Keratinocyte (primary cell): ENCODE results near the gene TMCC1. TPM values are rescaled to one million over a fixed set of nuclear protein-coding genes. Genes with fewer than 3 reads are reported as not detected.

Experiments
- DNase-seq: peaks from one replicate; pipeline ENCODE4 v3.0.0-alpha.2; 2011; ENCODE audit warnings: low read depth, missing footprints, low spot score
- FAIRE-seq: peaks from 2 replicates; lab custom pipeline; 2011; peaks lifted over from hg19 to GRCh38; lab: Jason Lieb, UNC
- H2AFZ ChIP-seq: 2 replicates; pipeline ENCODE4 v1.6.0; 2012; ENCODE audit warnings: low read length, control low read depth, inconsistent platforms; ENCODE audit not compliant: control insufficient read depth
- H3K27ac ChIP-seq: 2 replicates; pipeline ENCODE4 v1.5.1; 2011; ENCODE audit warnings: low read length; ENCODE audit not compliant: control insufficient read depth, insufficient read depth
- H3K27me3 ChIP-seq: 3 replicates; pipeline ENCODE4 v1.6.0; 2011; ENCODE audit warnings: low read length; ENCODE audit not compliant: control insufficient read depth, insufficient read depth; ENCODE audit errors: extremely low read depth
- H3K36me3 ChIP-seq, 2 experiments: 2 replicates in 1 of 2; 3 replicates in 1 of 2; pipeline ENCODE4 v1.5.1; 2011; ENCODE audit warnings: low read length in 2 of 2, mild to moderate bottlenecking in 1 of 2; ENCODE audit not compliant: control insufficient read depth in 2 of 2, insufficient read depth in 2 of 2; ENCODE audit errors: extremely low read depth in 1 of 2
- H3K4me1 ChIP-seq: 3 replicates; pipeline ENCODE4 v1.5.1; 2011; ENCODE audit warnings: low read length; ENCODE audit not compliant: control insufficient read depth, insufficient read depth; ENCODE audit errors: extremely low read depth
- H3K4me2 ChIP-seq: 3 replicates; pipeline ENCODE4 v1.6.0; 2011; ENCODE audit warnings: low read depth, low read length; ENCODE audit not compliant: control insufficient read depth, insufficient read depth; ENCODE audit errors: extremely low read depth
- H3K4me3 ChIP-seq, 3 experiments: fragments of 200-600 bp in 1 of 3; sonication (generic) in 1 of 3; 2 replicates in 2 of 3; 3 replicates in 1 of 3; pipeline ENCODE4 v1.5.1; 2011 to 2016; ENCODE audit warnings: low read length in 3 of 3, mild to moderate bottlenecking in 3 of 3, control low read depth in 2 of 3, inconsistent platforms in 1 of 3, low read depth in 1 of 3, mixed read lengths in 1 of 3, mixed run types in 1 of 3, moderate library complexity in 1 of 3; ENCODE audit not compliant: control insufficient read depth in 2 of 3, insufficient read depth in 2 of 3; ENCODE audit errors: extremely low read depth in 1 of 3
- H3K79me2 ChIP-seq: 2 replicates; pipeline ENCODE4 v1.6.0; 2012; ENCODE audit warnings: low read length; ENCODE audit not compliant: control insufficient read depth, insufficient read depth
- H3K9ac ChIP-seq: 3 replicates; pipeline ENCODE4 v1.6.0; 2011; ENCODE audit warnings: low read length; ENCODE audit not compliant: control insufficient read depth, insufficient read depth; ENCODE audit errors: extremely low read depth
- H3K9me1 ChIP-seq: 3 replicates; pipeline ENCODE4 v1.6.0; 2011; ENCODE audit warnings: low read length; ENCODE audit not compliant: control insufficient read depth, insufficient read depth; ENCODE audit errors: extremely low read depth
- H3K9me3 ChIP-seq: 2 replicates; pipeline ENCODE4 v1.5.1; 2012; ENCODE audit warnings: low read depth, low read length; ENCODE audit not compliant: control insufficient read depth
- H4K20me1 ChIP-seq: 3 replicates; pipeline ENCODE4 v1.6.0; 2011; ENCODE audit warnings: low read length; ENCODE audit not compliant: control insufficient read depth, insufficient read depth; ENCODE audit errors: extremely low read depth
- EZH2 ChIP-seq: IDR thresholded peaks from one replicate; pipeline ENCODE4 v1.6.1; 2012; ENCODE audit warnings: inconsistent platforms, mild to moderate bottlenecking, low read length, moderate library complexity
- dilution Hi-C: fragments of 300-500 bp; cut with MboI; formaldehyde crosslinking; loops from one replicate; pipeline ENCODE4 v1.7.0; 2020; ENCODE audit warnings: low sequenced_read_pairs; ENCODE audit not compliant: extremely low pct_ligation_motif_present
- polyA plus RNA-seq, 5 experiments: library from polyadenylated mRNA; depleted of rRNA in 3 of 5; stranded (reverse) in 3 of 5; stranded (forward) in 1 of 5; unstranded in 1 of 5; fragments of >200 nt; gene quantifications; 1 replicate in 1 of 5; 2 replicates in 3 of 5; 3 replicates in 1 of 5; pipeline versions ENCODE4 v1.2.1 to v1.2.3, GENCODE V29; 2011 to 2012; ENCODE audit warnings: missing spikeins in 2 of 5, low read depth in 1 of 5, low replicate concordance in 1 of 5
- TF ChIP-seq, protein P1 (sequence below), 3 experiments: IDR thresholded peaks in 1 of 3; conservative IDR thresholded peaks in 1 of 3; optimal IDR thresholded peaks in 1 of 3; 2 replicates in 2 of 3; 3 replicates in 1 of 3; pipeline versions ENCODE3 to v1.5.1; 2011; ENCODE audit warnings: low read length in 3 of 3, mild to moderate bottlenecking in 3 of 3, moderate library complexity in 2 of 3, control low read depth in 1 of 3, inconsistent platforms in 1 of 3; ENCODE audit not compliant: insufficient read depth in 2 of 3; ENCODE audit errors: extremely low read depth in 1 of 3

Gene TMCC1
- polyA plus RNA-seq, 1 donor (not counting 4 experiments of a cell fraction or from before 2014, with no cell fraction given), result 27.7 TPM

DNA sequence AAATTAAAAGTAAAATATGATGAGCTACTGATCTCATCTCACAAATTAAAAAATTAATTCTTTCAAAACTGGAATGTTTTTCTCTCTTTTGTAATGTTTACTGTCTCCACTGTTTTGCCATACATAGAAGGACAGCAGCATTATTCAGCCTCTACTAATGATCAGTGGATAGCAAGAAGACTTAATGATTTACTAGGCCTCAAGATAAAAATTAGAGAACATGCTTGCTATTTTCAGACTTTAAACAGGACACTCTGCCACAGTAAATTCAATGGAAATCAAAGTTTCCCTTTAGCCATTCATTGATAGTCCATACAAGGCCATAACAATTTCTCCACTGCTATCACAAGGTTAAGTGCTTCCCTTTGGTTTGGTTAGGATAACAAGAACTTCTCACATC lies 129.4 kb downstream of the TMCC1 start:
- no peak overlapping the region for H3K9ac ChIP-seq
- no peak for TF ChIP-seq EZH2
- TF ChIP-seq, protein P1, sequence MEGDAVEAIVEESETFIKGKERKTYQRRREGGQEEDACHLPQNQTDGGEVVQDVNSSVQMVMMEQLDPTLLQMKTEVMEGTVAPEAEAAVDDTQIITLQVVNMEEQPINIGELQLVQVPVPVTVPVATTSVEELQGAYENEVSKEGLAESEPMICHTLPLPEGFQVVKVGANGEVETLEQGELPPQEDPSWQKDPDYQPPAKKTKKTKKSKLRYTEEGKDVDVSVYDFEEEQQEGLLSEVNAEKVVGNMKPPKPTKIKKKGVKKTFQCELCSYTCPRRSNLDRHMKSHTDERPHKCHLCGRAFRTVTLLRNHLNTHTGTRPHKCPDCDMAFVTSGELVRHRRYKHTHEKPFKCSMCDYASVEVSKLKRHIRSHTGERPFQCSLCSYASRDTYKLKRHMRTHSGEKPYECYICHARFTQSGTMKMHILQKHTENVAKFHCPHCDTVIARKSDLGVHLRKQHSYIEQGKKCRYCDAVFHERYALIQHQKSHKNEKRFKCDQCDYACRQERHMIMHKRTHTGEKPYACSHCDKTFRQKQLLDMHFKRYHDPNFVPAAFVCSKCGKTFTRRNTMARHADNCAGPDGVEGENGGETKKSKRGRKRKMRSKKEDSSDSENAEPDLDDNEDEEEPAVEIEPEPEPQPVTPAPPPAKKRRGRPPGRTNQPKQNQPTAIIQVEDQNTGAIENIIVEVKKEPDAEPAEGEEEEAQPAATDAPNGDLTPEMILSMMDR (optimal IDR thresholded peaks at IDR 0.05 in 1 of 3, IDR thresholded peaks at IDR 0.05 in 1 of 3, conservative IDR thresholded peaks at IDR 0.05 in 1 of 3; ENCODE audit: extremely low read depth in 1 of 3, insufficient read depth in 2 of 3, low read length in 3 of 3), result no peak
- peaks cover 77% of the 10 kb centered on the region for H3K79me2 ChIP-seq
- no peaks in the 10 kb centered on the region for H3K9me3 ChIP-seq
- H4K20me1 ChIP-seq, result peaks cover 4% of the 10 kb centered on the region
- no peak overlapping the region for H3K4me2 ChIP-seq
- no peaks in the 10 kb centered on the region for H3K4me1 ChIP-seq
- H3K27me3 ChIP-seq, result no peaks in the 10 kb centered on the region
- dilution Hi-C loops, result no loop called here
- DNase-seq (no peak), FAIRE-seq (no peak)
- no peak overlapping the region for H3K27ac ChIP-seq
- H2AFZ ChIP-seq, result no peak overlapping the region
- no peaks in the 10 kb centered on the region for H3K9me1 ChIP-seq
- no peak overlapping the region for H3K4me3 ChIP-seq
- H3K36me3 ChIP-seq, result peaks cover 0 to 2% of the 10 kb centered on the region in 2 experiments

DNA sequence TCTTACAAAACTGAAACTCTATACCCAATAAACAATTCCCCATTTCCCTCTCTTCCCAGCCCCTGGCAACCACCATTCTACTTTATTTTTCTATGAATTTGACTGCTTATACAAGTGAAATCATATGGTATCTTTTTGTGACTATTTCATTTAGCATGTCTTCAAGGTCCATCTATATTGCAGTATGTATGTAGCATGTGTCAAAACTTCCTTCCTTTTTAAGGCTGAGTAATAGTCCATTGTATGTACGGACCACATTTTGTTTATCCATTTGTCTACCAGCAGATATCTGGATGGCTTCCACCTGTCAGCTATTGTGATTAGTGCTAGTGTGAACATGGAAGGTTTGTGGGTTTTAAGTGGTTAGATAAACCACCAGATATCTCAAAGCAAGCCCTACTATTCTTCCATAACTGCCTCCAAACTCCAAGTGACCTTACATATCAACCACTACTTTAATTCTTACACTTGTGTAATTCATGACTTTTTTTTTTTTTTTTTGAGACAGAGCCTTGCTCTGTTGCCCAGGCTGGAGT lies 134.7 kb downstream of the TMCC1 start:
- Histone ChIP-seq H3K9ac (no peak overlapping the region), H3K4me2 (no peak overlapping the region), H3K27me3 (no peaks in the 10 kb centered on the region), H3K27ac (no peak overlapping the region), H3K9me1 (no peaks in the 10 kb centered on the region), H3K9me3 (no peaks in the 10 kb centered on the region), H4K20me1 (no peaks in the 10 kb centered on the region), H3K79me2 (peaks cover 75% of the 10 kb centered on the region), H3K4me1 (no peaks in the 10 kb centered on the region), H2AFZ (no peak overlapping the region), H3K36me3 (no peaks in the 10 kb centered on the region), H3K4me3 (no peak overlapping the region)
- no peak for TF ChIP-seq EZH2
- TF ChIP-seq, protein P1 (optimal IDR thresholded peaks at IDR 0.05 in 1 of 3, IDR thresholded peaks at IDR 0.05 in 1 of 3, conservative IDR thresholded peaks at IDR 0.05 in 1 of 3; ENCODE audit: extremely low read depth in 1 of 3, insufficient read depth in 2 of 3, low read length in 3 of 3), result no peak
- FAIRE-seq, result no peak
- dilution Hi-C loops, result no loop called here
- DNase-seq, result no peak
